AG09309 (cell line): ENCODE results near the gene ULK1.

ENCODE experiments used
- DNase-seq: peaks from one replicate; pipeline ENCODE4 v3.0.0-alpha.2; 2010; ENCODE audit warnings: low read depth
- H3K4me3 ChIP-seq: 2 replicates; pipeline ENCODE4 v1.5.1; 2011; ENCODE audit warnings: mild to moderate bottlenecking, low read depth, low read length, moderate library complexity; ENCODE audit not compliant: control insufficient read depth
- TF ChIP-seq, protein P1 (sequence below): IDR thresholded peaks from 2 replicates; pipeline ENCODE4 v1.5.1; 2011; ENCODE audit warnings: mild to moderate bottlenecking, low read depth, low read length, inconsistent platforms; ENCODE audit not compliant: insufficient read depth, control insufficient read depth; ENCODE audit errors: missing control alignments

Gene ULK1

DNA sequence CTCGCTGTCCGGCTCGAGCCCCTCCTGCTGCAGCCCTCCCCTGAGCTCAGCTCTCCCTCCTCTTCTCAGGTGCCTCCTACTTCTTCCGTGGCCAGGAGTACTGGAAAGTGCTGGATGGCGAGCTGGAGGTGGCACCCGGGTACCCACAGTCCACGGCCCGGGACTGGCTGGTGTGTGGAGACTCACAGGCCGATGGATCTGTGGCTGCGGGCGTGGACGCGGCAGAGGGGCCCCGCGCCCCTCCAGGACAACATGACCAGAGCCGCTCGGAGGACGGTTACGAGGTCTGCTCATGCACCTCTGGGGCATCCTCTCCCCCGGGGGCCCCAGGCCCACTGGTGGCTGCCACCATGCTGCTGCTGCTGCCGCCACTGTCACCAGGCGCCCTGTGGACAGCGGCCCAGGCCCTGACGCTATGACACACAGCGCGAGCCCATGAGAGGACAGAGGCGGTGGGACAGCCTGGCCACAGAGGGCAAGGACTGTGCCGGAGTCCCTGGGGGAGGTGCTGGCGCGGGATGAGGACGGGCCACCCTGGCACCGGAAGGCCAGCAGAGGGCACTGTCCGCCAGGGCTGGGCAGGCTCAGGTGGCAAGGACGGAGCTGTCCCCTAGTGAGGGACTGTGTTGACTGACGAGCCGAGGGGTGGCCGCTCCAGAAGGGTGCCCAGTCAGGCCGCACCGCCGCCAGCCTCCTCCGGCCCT is 43.4 kb upstream of the ULK1 start:
- no peak overlapping the region for H3K4me3 ChIP-seq
- no peak for DNase-seq
- TF ChIP-seq, protein P1, sequence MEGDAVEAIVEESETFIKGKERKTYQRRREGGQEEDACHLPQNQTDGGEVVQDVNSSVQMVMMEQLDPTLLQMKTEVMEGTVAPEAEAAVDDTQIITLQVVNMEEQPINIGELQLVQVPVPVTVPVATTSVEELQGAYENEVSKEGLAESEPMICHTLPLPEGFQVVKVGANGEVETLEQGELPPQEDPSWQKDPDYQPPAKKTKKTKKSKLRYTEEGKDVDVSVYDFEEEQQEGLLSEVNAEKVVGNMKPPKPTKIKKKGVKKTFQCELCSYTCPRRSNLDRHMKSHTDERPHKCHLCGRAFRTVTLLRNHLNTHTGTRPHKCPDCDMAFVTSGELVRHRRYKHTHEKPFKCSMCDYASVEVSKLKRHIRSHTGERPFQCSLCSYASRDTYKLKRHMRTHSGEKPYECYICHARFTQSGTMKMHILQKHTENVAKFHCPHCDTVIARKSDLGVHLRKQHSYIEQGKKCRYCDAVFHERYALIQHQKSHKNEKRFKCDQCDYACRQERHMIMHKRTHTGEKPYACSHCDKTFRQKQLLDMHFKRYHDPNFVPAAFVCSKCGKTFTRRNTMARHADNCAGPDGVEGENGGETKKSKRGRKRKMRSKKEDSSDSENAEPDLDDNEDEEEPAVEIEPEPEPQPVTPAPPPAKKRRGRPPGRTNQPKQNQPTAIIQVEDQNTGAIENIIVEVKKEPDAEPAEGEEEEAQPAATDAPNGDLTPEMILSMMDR, result peak; percentile 83

DNA sequence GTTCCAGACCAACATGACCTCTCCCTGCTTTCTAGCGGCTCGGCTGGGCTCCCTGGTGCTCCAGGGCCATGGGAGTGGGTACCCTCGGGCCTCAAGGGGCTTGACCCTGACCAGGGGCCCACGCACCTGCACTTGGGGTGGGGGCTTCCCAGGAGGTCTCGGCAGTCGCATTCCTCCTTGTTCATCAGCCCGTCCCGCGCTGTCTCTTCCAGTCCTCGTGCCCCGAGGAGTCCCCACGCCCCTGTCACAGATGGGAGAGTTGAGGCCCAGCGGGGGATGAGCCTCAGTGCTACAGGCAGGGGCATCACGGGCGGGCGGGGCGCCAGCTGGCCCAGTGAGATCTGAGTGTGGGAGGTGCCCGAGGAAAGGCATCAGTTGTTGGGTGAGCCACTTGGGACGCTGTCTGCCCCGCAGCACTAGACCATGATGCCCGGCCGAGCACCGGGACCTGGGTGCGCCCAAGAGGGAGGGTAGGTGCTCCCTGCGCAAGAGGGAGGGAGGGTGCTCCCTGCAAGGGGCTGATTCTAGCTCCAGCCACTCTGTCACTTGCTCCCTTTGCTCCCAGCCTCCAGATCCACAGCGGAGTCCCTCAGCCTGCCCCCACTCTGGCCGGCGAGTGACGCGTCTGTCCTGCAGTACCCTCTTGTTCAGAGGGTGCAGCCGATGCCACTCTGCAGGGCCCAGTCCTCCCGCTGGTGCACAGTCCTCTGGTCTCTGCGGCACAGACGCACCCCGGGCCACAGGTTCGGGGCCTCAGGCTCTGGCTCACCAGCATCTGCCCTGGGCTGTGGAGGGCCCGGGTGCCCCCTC is 42.5 kb upstream of the ULK1 start:
- no peak for DNase-seq
- TF ChIP-seq, protein P1, result no peak
- H3K4me3 ChIP-seq, result no peak overlapping the region

DNA sequence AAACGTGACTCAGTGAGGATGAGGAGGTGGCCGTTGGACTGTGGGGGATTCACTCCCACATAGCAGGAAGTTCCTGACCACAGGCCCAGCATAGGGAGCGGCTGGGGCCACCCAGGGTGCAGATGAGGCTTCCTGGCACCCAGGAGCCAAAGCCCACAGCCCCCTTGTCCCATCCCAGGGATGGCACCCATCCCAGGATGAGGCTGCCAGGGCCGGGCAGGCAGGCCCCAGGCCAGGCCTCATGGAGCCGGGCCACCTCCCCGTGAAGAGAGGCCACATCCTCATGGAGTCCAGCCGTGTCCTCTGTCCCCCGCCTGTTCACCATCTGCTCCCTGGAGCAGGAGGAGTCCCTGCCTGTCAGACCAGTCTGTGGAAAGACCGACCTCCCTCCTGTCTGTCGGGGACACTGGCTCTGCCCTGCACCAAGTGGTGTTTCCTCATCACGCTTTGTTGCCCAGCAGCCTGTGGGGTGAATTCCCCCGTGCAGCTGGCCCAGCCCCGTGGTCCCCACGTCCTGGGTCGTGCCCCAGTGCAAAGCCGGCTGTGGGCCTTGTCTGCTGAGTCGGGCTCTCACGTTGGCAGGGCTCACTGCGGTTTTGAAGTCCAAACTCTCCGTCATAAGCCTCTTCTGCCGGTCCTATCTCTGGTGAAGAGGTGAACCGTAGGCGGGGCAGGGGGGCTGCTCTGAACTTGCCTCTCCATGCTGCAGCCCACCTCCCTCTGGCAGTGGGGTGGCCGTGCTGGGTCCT is 41.7 kb upstream of the ULK1 start:
- TF ChIP-seq, protein P1, result no peak
- no peak overlapping the region for H3K4me3 ChIP-seq
- DNase-seq, result no peak

DNA sequence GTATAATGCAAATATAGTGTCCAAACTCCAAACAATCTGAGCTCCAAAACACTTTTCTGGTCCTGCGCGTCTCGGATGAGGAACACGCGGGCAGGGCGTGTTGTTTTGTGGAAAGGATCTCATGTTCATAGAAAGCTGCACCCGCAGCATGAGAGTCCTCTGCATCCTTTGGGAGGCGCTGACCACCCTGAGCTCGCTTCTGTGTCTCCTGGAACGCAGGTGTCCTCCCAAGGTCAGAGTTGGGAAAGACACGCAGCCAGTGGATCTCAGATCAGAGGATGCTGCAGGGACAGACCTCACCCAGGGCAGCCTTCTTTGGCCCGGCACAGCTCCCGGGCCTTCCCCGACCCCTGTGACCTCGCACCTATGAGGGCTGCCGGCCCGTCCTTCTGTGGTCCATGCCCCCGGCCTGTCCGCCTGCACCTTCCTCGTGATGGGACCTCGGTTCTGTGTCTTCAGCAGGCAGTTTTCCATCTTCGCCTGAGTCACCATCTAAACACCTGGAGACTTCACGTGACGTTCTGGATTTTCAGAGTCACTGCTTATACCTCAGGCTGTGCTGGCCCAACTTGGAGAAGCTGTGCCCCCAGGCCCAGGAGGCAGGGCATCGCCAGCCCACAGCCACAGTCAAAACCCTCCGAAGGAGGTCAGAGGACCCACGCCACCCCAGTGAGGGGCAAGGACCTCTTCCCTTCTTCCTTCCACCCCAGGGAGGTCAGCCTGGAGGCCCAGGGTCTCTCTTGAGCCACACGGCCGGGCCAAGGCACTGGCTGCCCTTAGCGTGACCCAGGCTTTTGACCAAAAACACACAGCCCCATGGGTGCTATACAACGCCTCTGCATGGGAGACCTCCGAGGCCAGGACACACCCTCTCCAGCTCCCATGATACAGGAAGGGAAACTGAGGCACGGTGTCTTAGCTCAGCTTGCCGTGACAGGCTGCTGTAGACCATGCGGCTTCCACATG is 40.3 kb upstream of the ULK1 start:
- TF ChIP-seq, protein P1, result no peak
- DNase-seq, result no peak
- H3K4me3 ChIP-seq, result no peak overlapping the region

DNA sequence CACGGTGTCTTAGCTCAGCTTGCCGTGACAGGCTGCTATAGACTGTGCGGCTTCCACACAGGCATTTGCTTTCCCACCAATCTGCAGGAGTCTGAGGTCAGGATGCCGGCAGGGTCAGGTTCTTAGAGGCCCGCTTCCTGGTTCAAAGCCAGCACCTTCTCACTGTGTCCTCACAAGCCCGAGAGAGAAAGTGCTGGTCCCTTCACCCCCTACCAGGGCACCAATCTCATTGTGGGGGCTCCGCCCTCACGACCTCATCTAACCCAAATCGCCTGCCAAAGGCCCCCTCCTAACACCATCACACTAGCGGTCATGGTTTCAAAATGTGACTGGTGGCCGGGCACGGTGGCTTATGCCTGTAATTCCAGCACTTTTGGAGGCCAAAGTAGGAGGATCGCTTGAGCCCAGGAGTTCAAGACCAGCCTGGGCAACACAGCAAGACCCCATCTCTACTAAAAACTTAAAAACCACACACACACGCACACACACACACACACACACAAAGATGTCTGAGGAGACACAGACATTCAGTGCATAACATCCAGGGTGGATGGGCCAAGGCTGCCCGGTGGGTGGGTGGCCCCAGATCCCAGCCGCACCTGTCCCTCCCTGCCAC is 39.5 kb upstream of the ULK1 start:
- H3K4me3 ChIP-seq, result no peak overlapping the region
- TF ChIP-seq, protein P1, result no peak
- DNase-seq, result no peak
